Type B pancreatic cell (in vitro differentiated cells): Measurements from ENCODE around the gene CCL14. TPM values are rescaled to one million over a fixed set of nuclear protein-coding genes. Genes with fewer than 3 reads are reported as not detected.

Experiments
- DNase-seq: peaks from one replicate; pipeline ENCODE4 v3.0.0; 2021; ENCODE audit warnings: mixed read lengths; ENCODE audit not compliant: unreplicated experiment; ENCODE audit errors: extremely low spot score
- H3K27ac Mint-ChIP-seq: 2 replicates; pipeline ENCODE4 v1.8.0; 2021; ENCODE audit warnings: mild to moderate bottlenecking, mixed read lengths
- H3K27me3 Mint-ChIP-seq: 2 replicates; pipeline ENCODE4 v1.8.0; 2021; ENCODE audit warnings: mixed read lengths
- H3K36me3 Mint-ChIP-seq: 2 replicates; pipeline ENCODE4 v1.8.0; 2021; ENCODE audit warnings: mixed read lengths
- H3K4me1 Mint-ChIP-seq: one replicate; pipeline ENCODE4 v1.8.0; 2021; ENCODE audit warnings: mixed read lengths; ENCODE audit not compliant: unreplicated experiment
- H3K4me3 Mint-ChIP-seq: 2 replicates; pipeline ENCODE4 v1.8.0; 2021; ENCODE audit warnings: mild to moderate bottlenecking, mixed read lengths
- H3K9me3 Mint-ChIP-seq: 2 replicates; pipeline ENCODE4 v1.8.0; 2021; ENCODE audit warnings: mixed read lengths
- total RNA-seq: library from RNA; stranded (reverse); gene quantifications from 2 replicates; pipeline ENCODE4 v1.2.1, GENCODE V29; 2021; ENCODE audit warnings: low replicate concordance
- TF ChIP-seq, protein P1 (sequence below): fragments of 200-600 bp; sonication (generic); conservative IDR thresholded peaks from 2 replicates; pipeline ENCODE4 v1.5.0; 2021; ENCODE audit warnings: antibody characterized with exemption, mild to moderate bottlenecking

Gene CCL14
- total RNA-seq, 1 donor from 2014 or later: not detected

DNA sequence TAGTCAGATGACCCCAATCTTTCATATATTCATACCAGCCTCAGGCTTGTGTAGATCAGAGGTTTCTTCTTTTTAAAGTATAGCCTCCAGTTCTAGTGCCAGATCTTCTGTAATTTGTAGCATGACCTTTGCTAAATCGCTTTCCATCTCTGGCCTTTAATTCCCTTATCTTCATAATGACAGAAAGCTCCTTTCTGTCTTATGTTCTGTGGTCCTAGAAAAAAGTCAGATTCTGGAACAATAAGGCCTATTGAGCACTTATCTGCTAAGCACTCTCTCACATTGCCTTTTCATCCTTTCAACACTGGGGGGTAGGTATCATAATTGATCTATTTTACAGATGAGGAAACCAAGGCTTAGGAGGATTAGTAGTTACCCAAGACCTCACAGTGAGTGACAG, 14.5 kb downstream of the CCL14 start:
- Mint-ChIP-seq H3K27ac (no peak overlapping the region), H3K36me3 (no peaks in the 10 kb centered on the region), H3K4me1 (peaks cover 13% of the 10 kb centered on the region), H3K4me3 (no peak overlapping the region), H3K27me3 (no peaks in the 10 kb centered on the region), H3K9me3 (no peaks in the 10 kb centered on the region)
- TF ChIP-seq, protein P1, sequence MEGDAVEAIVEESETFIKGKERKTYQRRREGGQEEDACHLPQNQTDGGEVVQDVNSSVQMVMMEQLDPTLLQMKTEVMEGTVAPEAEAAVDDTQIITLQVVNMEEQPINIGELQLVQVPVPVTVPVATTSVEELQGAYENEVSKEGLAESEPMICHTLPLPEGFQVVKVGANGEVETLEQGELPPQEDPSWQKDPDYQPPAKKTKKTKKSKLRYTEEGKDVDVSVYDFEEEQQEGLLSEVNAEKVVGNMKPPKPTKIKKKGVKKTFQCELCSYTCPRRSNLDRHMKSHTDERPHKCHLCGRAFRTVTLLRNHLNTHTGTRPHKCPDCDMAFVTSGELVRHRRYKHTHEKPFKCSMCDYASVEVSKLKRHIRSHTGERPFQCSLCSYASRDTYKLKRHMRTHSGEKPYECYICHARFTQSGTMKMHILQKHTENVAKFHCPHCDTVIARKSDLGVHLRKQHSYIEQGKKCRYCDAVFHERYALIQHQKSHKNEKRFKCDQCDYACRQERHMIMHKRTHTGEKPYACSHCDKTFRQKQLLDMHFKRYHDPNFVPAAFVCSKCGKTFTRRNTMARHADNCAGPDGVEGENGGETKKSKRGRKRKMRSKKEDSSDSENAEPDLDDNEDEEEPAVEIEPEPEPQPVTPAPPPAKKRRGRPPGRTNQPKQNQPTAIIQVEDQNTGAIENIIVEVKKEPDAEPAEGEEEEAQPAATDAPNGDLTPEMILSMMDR: no peak
- DNase-seq: no peak

DNA sequence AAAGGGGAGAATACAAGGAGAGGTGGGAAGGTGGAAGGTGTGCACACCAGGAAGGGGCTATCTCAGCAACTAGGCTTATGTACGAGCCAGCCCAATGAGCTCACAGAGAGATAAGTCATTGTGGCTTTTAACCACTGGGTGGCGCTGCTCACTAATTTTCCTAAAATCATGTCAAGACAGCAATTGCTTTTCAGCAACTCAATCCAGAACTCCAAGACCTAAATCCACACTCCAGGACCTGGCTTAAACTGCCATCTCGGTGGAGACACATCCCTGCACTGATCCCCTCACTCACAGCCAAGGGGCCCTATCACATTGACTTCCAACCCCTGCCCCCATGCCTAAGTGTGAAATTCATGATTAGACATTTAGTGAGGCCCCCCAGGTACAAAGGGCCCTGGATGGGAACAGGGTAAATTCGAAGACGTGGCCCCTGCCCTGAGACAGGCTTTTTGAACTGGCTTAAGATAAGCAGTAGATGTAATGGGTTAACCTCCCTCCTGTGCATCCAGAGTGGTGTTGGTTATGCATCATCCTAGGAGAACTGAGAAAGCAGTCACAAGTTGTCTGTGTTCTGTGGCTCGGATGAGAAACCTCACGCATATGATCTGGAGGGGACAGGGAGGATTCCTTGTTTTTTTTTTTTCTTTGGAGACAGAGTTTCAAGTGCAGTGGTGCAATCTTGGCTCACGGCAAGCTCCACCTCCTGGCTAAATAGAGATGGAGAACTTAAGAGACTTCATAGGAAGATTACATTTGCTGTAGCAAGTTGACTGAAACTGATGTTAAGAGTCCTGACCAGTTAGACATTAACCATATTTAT, 16.8 kb downstream of the CCL14 start:
- DNase-seq: peak; percentile 79
- TF ChIP-seq, protein P1: peak; percentile 92
- Mint-ChIP-seq H3K9me3 (no peaks in the 10 kb centered on the region), H3K4me1 (peaks cover 13% of the 10 kb centered on the region), H3K36me3 (no peaks in the 10 kb centered on the region), H3K4me3 (no peak overlapping the region), H3K27ac (peak overlapping the region; percentile 42), H3K27me3 (no peaks in the 10 kb centered on the region)

DNA sequence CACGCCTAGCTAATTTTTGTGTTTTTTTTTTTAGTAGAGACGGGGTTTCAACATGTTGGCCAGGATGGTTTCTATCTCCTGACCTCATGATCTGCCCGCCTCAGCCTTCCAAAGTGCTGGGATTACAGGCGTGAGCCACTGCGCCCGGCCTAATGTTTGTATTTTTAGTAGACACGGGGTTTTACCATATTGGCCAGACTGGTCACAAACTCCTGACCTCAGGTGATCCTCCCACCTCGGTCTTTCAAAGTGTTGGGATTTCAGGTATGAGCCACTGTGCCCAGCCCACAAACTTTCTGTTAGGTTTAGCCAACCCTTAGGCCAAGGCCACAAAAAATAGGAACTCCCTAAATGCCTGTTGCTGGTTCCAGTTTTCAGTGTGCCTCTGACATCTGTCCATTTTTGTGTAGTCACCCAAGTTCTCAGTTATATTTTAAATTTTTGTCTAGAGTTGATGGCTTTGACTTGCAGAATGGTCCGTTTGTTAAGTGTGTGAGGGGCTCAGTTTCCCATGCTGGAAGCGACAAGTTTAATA, 17.9 kb downstream of the CCL14 start:
- H3K27ac Mint-ChIP-seq: no peak overlapping the region
- H3K36me3 Mint-ChIP-seq: no peaks in the 10 kb centered on the region
- no peaks in the 10 kb centered on the region for H3K27me3 Mint-ChIP-seq
- TF ChIP-seq, protein P1: no peak
- no peak overlapping the region for H3K4me3 Mint-ChIP-seq
- H3K4me1 Mint-ChIP-seq: peaks cover 9% of the 10 kb centered on the region
- H3K9me3 Mint-ChIP-seq: no peaks in the 10 kb centered on the region
- DNase-seq: no peak

DNA sequence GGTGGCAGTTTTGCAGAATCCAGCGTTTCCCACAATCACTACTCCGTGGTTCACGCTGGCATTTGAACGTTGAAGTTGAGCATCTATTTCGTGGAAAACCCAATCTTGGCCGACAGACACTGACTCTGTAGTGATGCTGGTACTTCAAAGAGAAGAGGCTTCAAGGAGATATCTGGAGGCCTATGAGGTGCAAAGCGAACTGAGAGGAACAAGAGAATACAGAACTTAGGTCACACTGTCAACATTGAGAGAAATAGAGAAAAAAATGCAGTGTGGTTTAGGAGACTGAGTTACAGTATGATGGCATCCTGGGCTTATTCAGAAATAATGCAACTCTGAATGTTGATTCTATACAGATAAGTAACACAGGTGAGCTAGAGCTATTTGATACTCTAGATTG, 21.3 kb downstream of the CCL14 start:
- no peak for DNase-seq
- H3K4me3 Mint-ChIP-seq: no peak overlapping the region
- H3K27me3 Mint-ChIP-seq: no peaks in the 10 kb centered on the region
- H3K36me3 Mint-ChIP-seq: no peaks in the 10 kb centered on the region
- H3K4me1 Mint-ChIP-seq: peaks cover 5% of the 10 kb centered on the region
- TF ChIP-seq, protein P1: no peak
- no peak overlapping the region for H3K27ac Mint-ChIP-seq
- no peaks in the 10 kb centered on the region for H3K9me3 Mint-ChIP-seq

DNA sequence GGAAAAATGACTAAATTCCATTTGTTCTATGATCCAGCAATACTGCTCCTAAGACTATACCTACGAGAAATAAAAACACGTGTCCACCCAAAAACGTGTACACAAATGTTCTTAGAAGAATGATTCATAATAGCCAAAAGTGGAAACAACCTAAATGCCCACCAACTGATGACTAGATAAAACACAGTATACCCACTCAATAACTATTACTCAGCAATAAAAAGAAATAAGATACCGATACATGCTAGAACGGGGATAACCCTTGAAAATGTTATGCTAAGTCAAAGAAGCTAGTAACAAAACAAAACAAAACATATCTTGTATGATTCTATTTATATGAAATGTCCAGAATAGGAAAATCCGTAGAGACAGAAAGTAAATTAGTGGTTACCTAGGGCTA, 22.9 kb downstream of the CCL14 start:
- Mint-ChIP-seq H3K27ac (no peak overlapping the region), H3K27me3 (no peaks in the 10 kb centered on the region), H3K4me3 (no peak overlapping the region), H3K9me3 (no peaks in the 10 kb centered on the region), H3K36me3 (no peaks in the 10 kb centered on the region), H3K4me1 (no peaks in the 10 kb centered on the region)
- TF ChIP-seq, protein P1: no peak
- no peak for DNase-seq
